Type B pancreatic cell (in vitro differentiated cells): ENCODE measurements around the gene CDK5RAP2. TPM values are rescaled to one million over a fixed set of nuclear protein-coding genes. Genes with fewer than 3 reads are reported as not detected.

Experiments
- DNase-seq: peaks from one replicate; pipeline ENCODE4 v3.0.0; 2021; ENCODE audit warnings: mixed read lengths; ENCODE audit not compliant: unreplicated experiment; ENCODE audit errors: extremely low spot score
- H3K27ac Mint-ChIP-seq: 2 replicates; pipeline ENCODE4 v1.8.0; 2021; ENCODE audit warnings: mild to moderate bottlenecking, mixed read lengths
- H3K27me3 Mint-ChIP-seq: 2 replicates; pipeline ENCODE4 v1.8.0; 2021; ENCODE audit warnings: mixed read lengths
- H3K36me3 Mint-ChIP-seq: 2 replicates; pipeline ENCODE4 v1.8.0; 2021; ENCODE audit warnings: mixed read lengths
- H3K4me1 Mint-ChIP-seq: one replicate; pipeline ENCODE4 v1.8.0; 2021; ENCODE audit warnings: mixed read lengths; ENCODE audit not compliant: unreplicated experiment
- H3K4me3 Mint-ChIP-seq: 2 replicates; pipeline ENCODE4 v1.8.0; 2021; ENCODE audit warnings: mild to moderate bottlenecking, mixed read lengths
- H3K9me3 Mint-ChIP-seq: 2 replicates; pipeline ENCODE4 v1.8.0; 2021; ENCODE audit warnings: mixed read lengths
- total RNA-seq: library from RNA; stranded (reverse); gene quantifications from 2 replicates; pipeline ENCODE4 v1.2.1, GENCODE V29; 2021; ENCODE audit warnings: low replicate concordance
- TF ChIP-seq, protein P1 (sequence below): fragments of 200-600 bp; sonication (generic); conservative IDR thresholded peaks from 2 replicates; pipeline ENCODE4 v1.5.0; 2021; ENCODE audit warnings: antibody characterized with exemption, mild to moderate bottlenecking

CDK5RAP2 gene
- total RNA-seq, 1 donor from 2014 or later, result 69.2 TPM

DNA sequence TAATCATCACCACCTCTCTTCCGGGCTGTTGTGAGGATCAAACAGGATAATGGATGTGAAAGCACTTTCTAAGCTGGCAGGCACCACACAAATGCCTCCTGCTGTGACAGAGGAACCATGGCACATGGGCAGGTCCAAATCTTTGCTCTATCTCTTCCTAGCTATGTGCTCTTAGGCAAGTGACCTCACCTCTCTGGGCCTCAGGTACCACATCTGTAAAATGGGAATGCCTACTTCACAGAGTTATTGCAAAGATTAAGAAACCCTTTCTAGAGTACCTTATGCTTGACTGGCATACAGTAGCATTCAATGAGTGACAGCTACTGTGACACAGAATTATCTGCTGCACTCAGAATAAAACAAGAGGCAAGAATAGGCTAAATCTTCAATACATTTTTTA, 51.6 kb downstream of the CDK5RAP2 start:
- peaks cover 68% of the 10 kb centered on the region for H3K36me3 Mint-ChIP-seq
- no peak overlapping the region for H3K27ac Mint-ChIP-seq
- H3K4me1 Mint-ChIP-seq, result peaks cover 4% of the 10 kb centered on the region

DNA sequence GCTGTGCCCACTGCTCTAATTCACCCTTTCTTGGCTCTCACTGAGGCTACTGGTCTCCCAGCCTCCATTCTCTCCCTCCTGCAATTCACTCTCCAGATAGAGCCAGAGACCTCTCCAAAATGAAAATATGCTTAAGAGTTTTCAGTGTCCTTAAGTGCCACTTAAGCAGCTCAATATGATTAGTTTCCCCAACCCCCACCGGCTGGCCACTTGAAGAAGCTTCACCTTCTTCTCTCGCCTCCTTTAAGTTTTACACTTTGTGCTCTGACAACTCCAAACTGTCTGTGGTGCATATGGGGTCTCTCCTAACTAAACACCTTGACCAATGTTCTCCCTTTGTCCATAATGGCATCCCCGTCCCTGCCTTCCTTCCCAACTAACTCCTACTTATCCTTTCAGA, 53.4 kb downstream of the CDK5RAP2 start:
- no peak for DNase-seq
- TF ChIP-seq, protein P1, sequence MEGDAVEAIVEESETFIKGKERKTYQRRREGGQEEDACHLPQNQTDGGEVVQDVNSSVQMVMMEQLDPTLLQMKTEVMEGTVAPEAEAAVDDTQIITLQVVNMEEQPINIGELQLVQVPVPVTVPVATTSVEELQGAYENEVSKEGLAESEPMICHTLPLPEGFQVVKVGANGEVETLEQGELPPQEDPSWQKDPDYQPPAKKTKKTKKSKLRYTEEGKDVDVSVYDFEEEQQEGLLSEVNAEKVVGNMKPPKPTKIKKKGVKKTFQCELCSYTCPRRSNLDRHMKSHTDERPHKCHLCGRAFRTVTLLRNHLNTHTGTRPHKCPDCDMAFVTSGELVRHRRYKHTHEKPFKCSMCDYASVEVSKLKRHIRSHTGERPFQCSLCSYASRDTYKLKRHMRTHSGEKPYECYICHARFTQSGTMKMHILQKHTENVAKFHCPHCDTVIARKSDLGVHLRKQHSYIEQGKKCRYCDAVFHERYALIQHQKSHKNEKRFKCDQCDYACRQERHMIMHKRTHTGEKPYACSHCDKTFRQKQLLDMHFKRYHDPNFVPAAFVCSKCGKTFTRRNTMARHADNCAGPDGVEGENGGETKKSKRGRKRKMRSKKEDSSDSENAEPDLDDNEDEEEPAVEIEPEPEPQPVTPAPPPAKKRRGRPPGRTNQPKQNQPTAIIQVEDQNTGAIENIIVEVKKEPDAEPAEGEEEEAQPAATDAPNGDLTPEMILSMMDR, result no peak
- Mint-ChIP-seq H3K27me3 (no peaks in the 10 kb centered on the region), H3K4me1 (no peaks in the 10 kb centered on the region), H3K36me3 (peaks cover 68% of the 10 kb centered on the region), H3K4me3 (no peak overlapping the region), H3K27ac (no peak overlapping the region), H3K9me3 (no peaks in the 10 kb centered on the region)

More for the DNA sequence above, 51.6 kb downstream of the CDK5RAP2 start:
- H3K27me3 Mint-ChIP-seq, result no peaks in the 10 kb centered on the region
- no peak overlapping the region for H3K4me3 Mint-ChIP-seq
- TF ChIP-seq, protein P1, result no peak
- no peak for DNase-seq
- H3K9me3 Mint-ChIP-seq, result no peaks in the 10 kb centered on the region

DNA sequence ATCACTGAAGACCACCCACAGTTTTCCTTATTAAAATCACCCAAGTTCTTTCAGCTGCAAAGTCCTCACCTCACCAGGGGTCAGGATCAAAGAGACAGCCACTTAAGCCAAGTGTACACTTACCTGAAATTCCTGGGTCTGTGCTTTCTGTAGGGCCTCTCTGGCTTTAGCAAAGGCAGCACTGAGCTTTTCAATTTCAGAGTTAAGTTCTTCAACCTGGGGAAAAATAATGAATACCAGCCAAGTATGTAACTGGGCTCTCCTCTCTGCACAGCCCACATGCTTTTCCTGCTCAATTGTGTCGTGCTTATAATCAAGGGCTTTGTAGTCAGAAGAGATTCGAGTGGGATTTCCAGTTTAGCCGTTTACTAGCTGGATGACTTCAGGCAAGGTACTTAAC, 55.1 kb downstream of the CDK5RAP2 start:
- Mint-ChIP-seq H3K27me3 (no peaks in the 10 kb centered on the region), H3K4me1 (no peaks in the 10 kb centered on the region)

DNA sequence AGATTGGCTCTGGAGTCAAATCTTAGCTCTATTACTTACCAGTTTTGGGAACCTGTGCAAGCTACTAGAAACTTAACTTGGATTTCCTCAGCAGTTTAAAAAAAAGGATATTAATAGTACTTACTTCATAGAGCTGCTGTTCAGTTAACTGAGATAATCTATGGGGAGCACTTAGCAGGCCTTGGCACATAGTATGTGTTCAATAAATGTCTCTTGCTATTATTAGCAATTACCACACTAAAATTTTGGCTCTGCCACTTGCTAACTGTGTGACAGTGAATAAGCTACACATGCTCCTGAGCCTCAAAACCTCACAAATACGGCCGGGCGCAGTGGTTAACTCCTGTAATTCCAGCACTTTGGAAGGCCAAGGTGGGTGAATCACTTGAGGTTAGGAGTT, 55.9 kb downstream of the CDK5RAP2 start:
- no peaks in the 10 kb centered on the region for H3K4me1 Mint-ChIP-seq
- H3K4me3 Mint-ChIP-seq, result no peak overlapping the region
- no peak overlapping the region for H3K27ac Mint-ChIP-seq
- no peaks in the 10 kb centered on the region for H3K9me3 Mint-ChIP-seq
- peaks cover 56% of the 10 kb centered on the region for H3K36me3 Mint-ChIP-seq
- DNase-seq, result no peak
- TF ChIP-seq, protein P1, result no peak
- no peaks in the 10 kb centered on the region for H3K27me3 Mint-ChIP-seq

More for the DNA sequence above, 55.1 kb downstream of the CDK5RAP2 start:
- Mint-ChIP-seq H3K4me3 (no peak overlapping the region), H3K36me3 (peaks cover 61% of the 10 kb centered on the region), H3K9me3 (no peaks in the 10 kb centered on the region), H3K27ac (no peak overlapping the region)
- TF ChIP-seq, protein P1, result no peak
- no peak for DNase-seq

DNA sequence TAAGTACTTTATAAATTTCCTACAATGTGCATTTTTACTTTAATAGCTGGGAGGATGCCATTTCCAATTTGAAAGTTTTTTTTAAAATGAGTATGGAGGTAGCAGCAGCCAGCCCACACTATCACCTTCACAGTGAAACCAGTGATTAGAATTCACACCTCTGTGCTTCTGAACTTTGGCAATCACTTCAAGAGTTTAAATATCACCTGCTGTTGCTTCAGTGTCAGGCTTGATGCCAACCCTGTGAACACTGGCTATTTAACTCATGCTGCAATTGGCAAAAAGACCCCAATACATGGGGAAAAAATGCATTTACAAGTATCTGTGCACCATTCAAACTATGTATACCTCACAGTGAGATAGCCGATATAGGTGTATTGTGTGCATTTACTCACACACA, 57.4 kb downstream of the CDK5RAP2 start:
- TF ChIP-seq, protein P1, result no peak
- Mint-ChIP-seq H3K36me3 (peaks cover 47% of the 10 kb centered on the region), H3K9me3 (no peaks in the 10 kb centered on the region), H3K4me1 (no peaks in the 10 kb centered on the region), H3K4me3 (no peak overlapping the region), H3K27ac (no peak overlapping the region), H3K27me3 (no peaks in the 10 kb centered on the region)
- DNase-seq, result no peak

DNA sequence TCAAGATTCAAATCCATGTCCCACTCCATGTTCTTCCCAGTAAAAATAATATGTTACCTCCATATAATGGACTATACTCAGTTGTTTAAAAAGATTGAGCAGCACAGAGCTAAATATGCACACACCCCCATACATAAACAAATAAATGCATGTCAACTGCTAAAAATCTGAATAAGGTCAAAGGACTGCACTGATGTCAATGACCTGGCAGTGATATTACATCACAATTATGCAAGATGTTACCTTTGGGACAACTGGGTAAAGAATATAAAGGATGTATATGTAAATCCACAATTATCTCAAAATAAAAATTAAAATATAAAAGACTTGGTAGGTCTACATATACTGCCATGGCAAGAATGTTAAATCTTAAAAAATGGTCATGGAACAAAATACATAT, 57.9 kb downstream of the CDK5RAP2 start:
- Mint-ChIP-seq H3K27me3 (no peaks in the 10 kb centered on the region), H3K36me3 (peaks cover 43% of the 10 kb centered on the region), H3K27ac (no peak overlapping the region), H3K9me3 (no peaks in the 10 kb centered on the region), H3K4me3 (no peak overlapping the region), H3K4me1 (no peaks in the 10 kb centered on the region)
- TF ChIP-seq, protein P1, result no peak
- no peak for DNase-seq
